ENCODE results near the gene SUGCT. TPM values are rescaled to one million over a fixed set of nuclear protein-coding genes. Genes with fewer than 3 reads are reported as not detected.

SUGCT gene
- total RNA-seq, 2 donors from 2014 or later, result 0.68 to 2.5 TPM

GRCh38 chr7:40656349-40656748, 521.5 kb downstream of the SUGCT start:
- no peak overlapping the region for H3K4me3 Mint-ChIP-seq

GRCh38 chr7:40658729-40659128, 523.9 kb downstream of the SUGCT start:
- DNase-seq, result no peak
- Mint-ChIP-seq H3K27ac (no peak overlapping the region), H3K4me3 (no peak overlapping the region), H3K4me1 (no peaks in the 10 kb centered on the region), H3K27me3 (no peaks in the 10 kb centered on the region), H3K36me3 (ENCODE audit: low read depth) (no peaks in the 10 kb centered on the region)
- H3K9me3 ChIP-seq (ENCODE audit: control insufficient read depth, low read length, poor library complexity, severe bottlenecking), result peaks cover 3% of the 10 kb centered on the region
- no peak for ATAC-seq

More at GRCh38 chr7:40656349-40656748, 521.5 kb downstream of the SUGCT start:
- H3K9me3 ChIP-seq (ENCODE audit: control insufficient read depth, low read length, poor library complexity, severe bottlenecking), result no peaks in the 10 kb centered on the region
- H3K36me3 Mint-ChIP-seq (ENCODE audit: low read depth), result no peaks in the 10 kb centered on the region
- ATAC-seq (no peak), DNase-seq (no peak)
- no peak overlapping the region for H3K27ac Mint-ChIP-seq
- H3K4me1 Mint-ChIP-seq, result no peaks in the 10 kb centered on the region
- no peaks in the 10 kb centered on the region for H3K27me3 Mint-ChIP-seq

GRCh38 chr7:40659231-40659630, 524.4 kb downstream of the SUGCT start:
- no peaks in the 10 kb centered on the region for H3K4me1 Mint-ChIP-seq
- peaks cover 3% of the 10 kb centered on the region for H3K9me3 ChIP-seq (ENCODE audit: control insufficient read depth, low read length, poor library complexity, severe bottlenecking)
- no peaks in the 10 kb centered on the region for H3K36me3 Mint-ChIP-seq (ENCODE audit: low read depth)
- ATAC-seq, result no peak
- H3K4me3 Mint-ChIP-seq, result no peak overlapping the region
- DNase-seq, result no peak
- no peak overlapping the region for H3K27ac Mint-ChIP-seq
- no peaks in the 10 kb centered on the region for H3K27me3 Mint-ChIP-seq

GRCh38 chr7:40673285-40673684, 538.5 kb downstream of the SUGCT start:
- Mint-ChIP-seq H3K36me3 (ENCODE audit: low read depth) (no peaks in the 10 kb centered on the region), H3K27ac (no peak overlapping the region), H3K4me1 (no peaks in the 10 kb centered on the region), H3K4me3 (no peak overlapping the region), H3K27me3 (no peaks in the 10 kb centered on the region)
- no peaks in the 10 kb centered on the region for H3K9me3 ChIP-seq (ENCODE audit: control insufficient read depth, low read length, poor library complexity, severe bottlenecking)
- DNase-seq, result no peak
- ATAC-seq, result no peak

- Mint-ChIP-seq H3K4me3 (no peak overlapping the region), H3K4me1 (no peaks in the 10 kb centered on the region), H3K27me3 (no peaks in the 10 kb centered on the region), H3K36me3 (ENCODE audit: low read depth) (no peaks in the 10 kb centered on the region), H3K27ac (no peak overlapping the region)
- no peaks in the 10 kb centered on the region for H3K9me3 ChIP-seq (ENCODE audit: control insufficient read depth, low read length, poor library complexity, severe bottlenecking)
- ATAC-seq, result no peak
- no peak for DNase-seq
Measured at GRCh38 chr7:40674316-40674715, 539.5 kb downstream of the SUGCT start.

GRCh38 chr7:40675741-40676140, 540.9 kb downstream of the SUGCT start:
- Mint-ChIP-seq H3K36me3 (ENCODE audit: low read depth) (no peaks in the 10 kb centered on the region), H3K4me3 (no peak overlapping the region), H3K27ac (no peak overlapping the region), H3K27me3 (no peaks in the 10 kb centered on the region), H3K4me1 (no peaks in the 10 kb centered on the region)
- H3K9me3 ChIP-seq (ENCODE audit: control insufficient read depth, low read length, poor library complexity, severe bottlenecking), result no peaks in the 10 kb centered on the region
- DNase-seq, result no peak
- ATAC-seq, result no peak

- no peak for DNase-seq
- H3K27me3 Mint-ChIP-seq, result no peaks in the 10 kb centered on the region
- H3K36me3 Mint-ChIP-seq (ENCODE audit: low read depth), result no peaks in the 10 kb centered on the region
- no peak overlapping the region for H3K27ac Mint-ChIP-seq
- H3K4me3 Mint-ChIP-seq, result no peak overlapping the region
- H3K9me3 ChIP-seq (ENCODE audit: control insufficient read depth, low read length, poor library complexity, severe bottlenecking), result no peaks in the 10 kb centered on the region
- no peaks in the 10 kb centered on the region for H3K4me1 Mint-ChIP-seq
- ATAC-seq, result no peak
Measured at GRCh38 chr7:40676221-40676620, 541.4 kb downstream of the SUGCT start.

GRCh38 chr7:40680657-40681056, 545.9 kb downstream of the SUGCT start:
- no peak for ATAC-seq
- H3K4me1 Mint-ChIP-seq, result no peaks in the 10 kb centered on the region
- no peaks in the 10 kb centered on the region for H3K27me3 Mint-ChIP-seq
- H3K36me3 Mint-ChIP-seq (ENCODE audit: low read depth), result no peaks in the 10 kb centered on the region
- H3K27ac Mint-ChIP-seq, result no peak overlapping the region
- no peaks in the 10 kb centered on the region for H3K9me3 ChIP-seq (ENCODE audit: control insufficient read depth, low read length, poor library complexity, severe bottlenecking)
- no peak for DNase-seq
- no peak overlapping the region for H3K4me3 Mint-ChIP-seq

- DNase-seq (no peak), ATAC-seq (no peak)
- no peak overlapping the region for H3K4me3 Mint-ChIP-seq
- no peaks in the 10 kb centered on the region for H3K36me3 Mint-ChIP-seq (ENCODE audit: low read depth)
- no peaks in the 10 kb centered on the region for H3K4me1 Mint-ChIP-seq
- no peaks in the 10 kb centered on the region for H3K27me3 Mint-ChIP-seq
- no peak overlapping the region for H3K27ac Mint-ChIP-seq
- H3K9me3 ChIP-seq (ENCODE audit: control insufficient read depth, low read length, poor library complexity, severe bottlenecking), result no peaks in the 10 kb centered on the region
Measured at GRCh38 chr7:40682696-40683095, 547.9 kb downstream of the SUGCT start.

GRCh38 chr7:40694026-40694809, 559.4 kb downstream of the SUGCT start:
- DNase-seq, result no peak
- H3K27me3 Mint-ChIP-seq, result no peaks in the 10 kb centered on the region
- no peaks in the 10 kb centered on the region for H3K9me3 ChIP-seq (ENCODE audit: control insufficient read depth, low read length, poor library complexity, severe bottlenecking)
- H3K36me3 Mint-ChIP-seq (ENCODE audit: low read depth), result no peaks in the 10 kb centered on the region
- no peak for ATAC-seq
- no peaks in the 10 kb centered on the region for H3K4me1 Mint-ChIP-seq
- no peak overlapping the region for H3K4me3 Mint-ChIP-seq
- H3K27ac Mint-ChIP-seq, result no peak overlapping the region

GRCh38 chr7:40694991-40695390, 560.2 kb downstream of the SUGCT start:
- no peaks in the 10 kb centered on the region for H3K4me1 Mint-ChIP-seq
- no peaks in the 10 kb centered on the region for H3K27me3 Mint-ChIP-seq
- no peak overlapping the region for H3K27ac Mint-ChIP-seq
- H3K9me3 ChIP-seq (ENCODE audit: control insufficient read depth, low read length, poor library complexity, severe bottlenecking), result no peaks in the 10 kb centered on the region
- DNase-seq (no peak), ATAC-seq (no peak)
- H3K4me3 Mint-ChIP-seq, result no peak overlapping the region
- H3K36me3 Mint-ChIP-seq (ENCODE audit: low read depth), result no peaks in the 10 kb centered on the region

GRCh38 chr7:40697653-40698052, 562.8 kb downstream of the SUGCT start:
- H3K4me1 Mint-ChIP-seq, result no peaks in the 10 kb centered on the region

GRCh38 chr7:40698214-40698920, 563.6 kb downstream of the SUGCT start:
- no peaks in the 10 kb centered on the region for H3K27me3 Mint-ChIP-seq
- H3K36me3 Mint-ChIP-seq (ENCODE audit: low read depth), result no peaks in the 10 kb centered on the region
- no peaks in the 10 kb centered on the region for H3K9me3 ChIP-seq (ENCODE audit: control insufficient read depth, low read length, poor library complexity, severe bottlenecking)
- no peak overlapping the region for H3K27ac Mint-ChIP-seq
- DNase-seq (no peak), ATAC-seq (no peak)
- no peak overlapping the region for H3K4me3 Mint-ChIP-seq
- H3K4me1 Mint-ChIP-seq, result no peaks in the 10 kb centered on the region

More at GRCh38 chr7:40697653-40698052, 562.8 kb downstream of the SUGCT start:
- no peak for DNase-seq
- Mint-ChIP-seq H3K4me3 (no peak overlapping the region), H3K27ac (no peak overlapping the region), H3K27me3 (no peaks in the 10 kb centered on the region), H3K36me3 (ENCODE audit: low read depth) (no peaks in the 10 kb centered on the region)
- H3K9me3 ChIP-seq (ENCODE audit: control insufficient read depth, low read length, poor library complexity, severe bottlenecking), result no peaks in the 10 kb centered on the region
- ATAC-seq, result no peak

GRCh38 chr7:40698921-40699260, 564.1 kb downstream of the SUGCT start:
- Mint-ChIP-seq H3K36me3 (ENCODE audit: low read depth) (no peaks in the 10 kb centered on the region), H3K4me3 (no peak overlapping the region), H3K27ac (no peak overlapping the region), H3K4me1 (no peaks in the 10 kb centered on the region), H3K27me3 (no peaks in the 10 kb centered on the region)
- DNase-seq (no peak), ATAC-seq (no peak)
- H3K9me3 ChIP-seq (ENCODE audit: control insufficient read depth, low read length, poor library complexity, severe bottlenecking), result no peaks in the 10 kb centered on the region
